HEK293 (cell line): Measurements from ENCODE around the gene PRKACB.

Source experiments
- CTCF ChIA-PET: fragments of 350-600 bp; formaldehyde crosslinking; extraction: SDS; loops from one replicate; lab custom pipeline; 2021; ENCODE audit warnings: antibody characterized with exemption; lab: Yijun Ruan, JAX
- POLR2A ChIA-PET: fragments of 300-600 bp; formaldehyde crosslinking; extraction: SDS; loops from one replicate; lab custom pipeline; 2020; ENCODE audit warnings: antibody characterized with exemption, inconsistent platforms; lab: Yijun Ruan, JAX
- H3K27ac ChIP-seq: fragments of 200-500 bp; sonication (Bioruptor generic); 2 replicates; pipeline ENCODE4 v1.5.1; 2014; ENCODE audit warnings: low read depth, low read length, control low read depth, inconsistent platforms; ENCODE audit errors: extremely low read depth
- H3K36me3 ChIP-seq, 2 experiments: fragments of 200-500 bp in 1 of 2; sonication (Bioruptor generic) in 1 of 2; 1 replicate in 1 of 2; 2 replicates in 1 of 2; pipeline ENCODE4 v1.5.1; 2014 to 2017; ENCODE audit warnings: inconsistent platforms in 2 of 2, low read length in 2 of 2; ENCODE audit not compliant: control insufficient read depth in 2 of 2, insufficient read depth in 1 of 2
- H3K4me1 ChIP-seq: fragments of 200-500 bp; sonication (Bioruptor generic); 2 replicates; pipeline ENCODE4 v1.5.1; 2014; ENCODE audit warnings: mild to moderate bottlenecking, low read length, inconsistent platforms; ENCODE audit not compliant: control insufficient read depth, insufficient read depth
- H3K4me3 ChIP-seq: 2 replicates; pipeline ENCODE4 v1.5.1; 2011; ENCODE audit warnings: low read depth, mild to moderate bottlenecking, control low read depth, low read length, moderate library complexity
- H3K9me3 ChIP-seq: fragments of 200-500 bp; sonication (Bioruptor generic); 2 replicates; pipeline ENCODE4 v1.5.1; 2014; ENCODE audit warnings: low read depth, low read length, inconsistent platforms; ENCODE audit not compliant: control insufficient read depth, insufficient read depth
- BCL11B ChIP-seq: fragments of 450-650 bp; formaldehyde crosslinking; IDR thresholded peaks from 2 replicates; pipeline ENCODE4 v1.5.1; 2016; ENCODE audit warnings: low read depth, missing biosample characterization, missing genetic modification characterization
- GLIS2 ChIP-seq: fragments of 450-650 bp; formaldehyde crosslinking; IDR thresholded peaks from 2 replicates; pipeline ENCODE4 v1.5.1; 2016; ENCODE audit warnings: missing biosample characterization, missing genetic modification characterization
- HIC1 ChIP-seq: fragments of 450-650 bp; formaldehyde crosslinking; IDR thresholded peaks from 2 replicates; pipeline ENCODE4 v1.5.1; 2016; ENCODE audit warnings: missing biosample characterization, missing genetic modification characterization
- IKZF3 ChIP-seq: fragments of 450-650 bp; IDR thresholded peaks from 2 replicates; pipeline ENCODE4 v1.5.0; 2018; ENCODE audit warnings: missing biosample characterization, mild to moderate bottlenecking, missing genetic modification characterization, moderate library complexity
- KLF16 ChIP-seq: fragments of 450-650 bp; formaldehyde crosslinking; IDR thresholded peaks from 2 replicates; pipeline ENCODE4 v1.5.1; 2017; ENCODE audit warnings: missing biosample characterization, missing genetic modification characterization
- OVOL3 ChIP-seq: fragments of 450-650 bp; formaldehyde crosslinking; IDR thresholded peaks from 2 replicates; pipeline ENCODE4 v1.5.1; 2016; ENCODE audit warnings: missing biosample characterization, missing genetic modification characterization
- SCRT2 ChIP-seq: fragments of 450-650 bp; formaldehyde crosslinking; IDR thresholded peaks from 2 replicates; pipeline ENCODE4 v1.5.1; 2016; ENCODE audit warnings: missing biosample characterization, missing genetic modification characterization
- SETDB1 ChIP-seq: IDR thresholded peaks from one replicate; pipeline ENCODE4 v1.6.1; 2017; ENCODE audit warnings: mild to moderate bottlenecking, low read length, moderate library complexity, mixed read lengths; ENCODE audit not compliant: insufficient read length
- TSHZ1 ChIP-seq: fragments of 450-650 bp; formaldehyde crosslinking; IDR thresholded peaks from 2 replicates; pipeline ENCODE4 v1.5.1; 2016; ENCODE audit warnings: missing biosample characterization, missing genetic modification characterization, borderline replicate concordance
- ZBTB8A ChIP-seq: fragments of 450-650 bp; formaldehyde crosslinking; IDR thresholded peaks from 2 replicates; pipeline ENCODE4 v1.5.1; 2016; ENCODE audit warnings: missing biosample characterization, missing genetic modification characterization
- ZEB2 ChIP-seq: fragments of 450-650 bp; formaldehyde crosslinking; IDR thresholded peaks from 2 replicates; pipeline ENCODE4 v1.5.1; 2016; ENCODE audit warnings: missing biosample characterization, missing genetic modification characterization
- ZFHX2 ChIP-seq: fragments of 450-650 bp; formaldehyde crosslinking; conservative IDR thresholded peaks from 2 replicates; pipeline ENCODE4 v1.5.1; 2016; ENCODE audit warnings: missing biosample characterization, missing genetic modification characterization
- ZIC2 ChIP-seq: fragments of 450-650 bp; formaldehyde crosslinking; IDR thresholded peaks from 2 replicates; pipeline ENCODE4 v1.5.1; 2016; ENCODE audit warnings: missing biosample characterization, missing genetic modification characterization
- ZNF2 ChIP-seq: fragments of 450-650 bp; formaldehyde crosslinking; IDR thresholded peaks from 2 replicates; pipeline ENCODE4 v1.5.1; 2016; ENCODE audit warnings: missing biosample characterization, missing genetic modification characterization
- ZNF214 ChIP-seq: fragments of 450-650 bp; formaldehyde crosslinking; IDR thresholded peaks from 2 replicates; pipeline ENCODE4 v1.5.1; 2017; ENCODE audit warnings: missing biosample characterization, mild to moderate bottlenecking, missing genetic modification characterization, borderline replicate concordance
- ZNF221 ChIP-seq: fragments of 450-650 bp; formaldehyde crosslinking; IDR thresholded peaks from 2 replicates; pipeline ENCODE4 v1.5.1; 2017; ENCODE audit warnings: missing biosample characterization, missing genetic modification characterization, borderline replicate concordance
- ZNF266 ChIP-seq: fragments of 450-650 bp; formaldehyde crosslinking; IDR thresholded peaks from 2 replicates; pipeline ENCODE4 v1.5.1; 2016; ENCODE audit warnings: missing biosample characterization, missing genetic modification characterization, low read depth
- ZNF37A ChIP-seq: fragments of 450-650 bp; IDR thresholded peaks from 2 replicates; pipeline ENCODE4 v1.5.1; 2018; ENCODE audit warnings: missing biosample characterization, missing genetic modification characterization
- ZNF416 ChIP-seq: fragments of 450-650 bp; formaldehyde crosslinking; IDR thresholded peaks from 2 replicates; pipeline ENCODE4 v1.5.1; 2016; ENCODE audit warnings: missing biosample characterization, missing genetic modification characterization
- ZNF510 ChIP-seq: fragments of 450-650 bp; formaldehyde crosslinking; IDR thresholded peaks from 2 replicates; pipeline ENCODE4 v1.5.1; 2018; ENCODE audit warnings: mild to moderate bottlenecking, missing genetic modification characterization, missing biosample characterization; ENCODE audit not compliant: insufficient replicate concordance
- ZNF560 ChIP-seq: fragments of 450-650 bp; formaldehyde crosslinking; IDR thresholded peaks from 2 replicates; pipeline ENCODE4 v1.5.1; 2017; ENCODE audit warnings: missing biosample characterization, missing genetic modification characterization, borderline replicate concordance
- ZNF623 ChIP-seq: fragments of 450-650 bp; formaldehyde crosslinking; IDR thresholded peaks from 2 replicates; pipeline ENCODE4 v1.5.1; 2016; ENCODE audit warnings: missing biosample characterization, missing genetic modification characterization
- ZNF670 ChIP-seq: fragments of 450-650 bp; formaldehyde crosslinking; IDR thresholded peaks from 2 replicates; pipeline ENCODE4 v1.5.1; 2016; ENCODE audit warnings: missing biosample characterization, missing genetic modification characterization, low read depth
- ZNF768 ChIP-seq: fragments of 450-650 bp; formaldehyde crosslinking; IDR thresholded peaks from 2 replicates; pipeline ENCODE4 v1.5.1; 2018; ENCODE audit warnings: missing biosample characterization, mild to moderate bottlenecking, missing genetic modification characterization
- ZNF777 ChIP-seq: fragments of 450-650 bp; formaldehyde crosslinking; IDR thresholded peaks from 2 replicates; pipeline ENCODE4 v1.5.1; 2017; ENCODE audit warnings: missing biosample characterization, missing genetic modification characterization, borderline replicate concordance
- ZSCAN30 ChIP-seq: fragments of 450-650 bp; IDR thresholded peaks from 2 replicates; pipeline ENCODE4 v1.5.1; 2018; ENCODE audit warnings: missing biosample characterization, mild to moderate bottlenecking, missing genetic modification characterization, moderate library complexity

Gene PRKACB

GRCh38 chr1:84259376-84259775 is 115.3 kb downstream of the PRKACB start:
- Histone ChIP-seq H3K4me3 (no peak overlapping the region), H3K27ac (no peak overlapping the region)
- CTCF ChIA-PET = no interaction called here
- TF ChIP-seq ZNF768 (tag by site-specific recombination) = no peak
- TF ChIP-seq ZIC2 = peak; percentile 93
- no peak for TF ChIP-seq SETDB1
- TF ChIP-seq, all 188 proteins: peak for 1
- POLR2A ChIA-PET = no interaction called here
- Histone ChIP-seq H3K36me3 (no peaks in the 10 kb centered on the region), H3K9me3 (no peaks in the 10 kb centered on the region), H3K4me1 (no peaks in the 10 kb centered on the region)

DNA sequence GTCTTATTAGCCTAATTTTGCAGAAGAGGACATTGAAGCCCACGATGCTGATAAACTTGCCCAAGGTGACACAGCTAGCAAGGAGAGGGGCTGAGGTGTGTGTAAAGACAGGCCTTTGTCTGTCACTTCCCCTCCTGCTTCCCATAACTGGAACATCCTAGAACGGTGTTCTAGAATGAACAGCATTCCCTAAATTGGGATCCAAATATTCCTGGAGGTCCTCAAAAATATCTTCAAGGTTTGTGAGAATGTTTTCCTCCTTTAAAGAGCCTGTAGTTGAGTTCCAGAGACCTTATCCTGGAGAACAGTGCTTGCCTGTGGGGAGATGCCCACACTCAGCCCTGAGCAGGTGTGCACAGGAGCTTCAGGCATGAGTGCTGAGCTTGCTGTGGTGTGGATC is 115.9 kb downstream of the PRKACB start:
- CTCF ChIA-PET = no interaction called here
- H3K4me1 ChIP-seq = no peaks in the 10 kb centered on the region
- no peak overlapping the region for H3K27ac ChIP-seq
- no peaks in the 10 kb centered on the region for H3K9me3 ChIP-seq
- H3K36me3 ChIP-seq = no peaks in the 10 kb centered on the region
- TF ChIP-seq ZNF214 (tag by site-specific recombination) (peak; percentile 97), ZNF560 (no peak)
- no peak overlapping the region for H3K4me3 ChIP-seq
- POLR2A ChIA-PET = no interaction called here

DNA sequence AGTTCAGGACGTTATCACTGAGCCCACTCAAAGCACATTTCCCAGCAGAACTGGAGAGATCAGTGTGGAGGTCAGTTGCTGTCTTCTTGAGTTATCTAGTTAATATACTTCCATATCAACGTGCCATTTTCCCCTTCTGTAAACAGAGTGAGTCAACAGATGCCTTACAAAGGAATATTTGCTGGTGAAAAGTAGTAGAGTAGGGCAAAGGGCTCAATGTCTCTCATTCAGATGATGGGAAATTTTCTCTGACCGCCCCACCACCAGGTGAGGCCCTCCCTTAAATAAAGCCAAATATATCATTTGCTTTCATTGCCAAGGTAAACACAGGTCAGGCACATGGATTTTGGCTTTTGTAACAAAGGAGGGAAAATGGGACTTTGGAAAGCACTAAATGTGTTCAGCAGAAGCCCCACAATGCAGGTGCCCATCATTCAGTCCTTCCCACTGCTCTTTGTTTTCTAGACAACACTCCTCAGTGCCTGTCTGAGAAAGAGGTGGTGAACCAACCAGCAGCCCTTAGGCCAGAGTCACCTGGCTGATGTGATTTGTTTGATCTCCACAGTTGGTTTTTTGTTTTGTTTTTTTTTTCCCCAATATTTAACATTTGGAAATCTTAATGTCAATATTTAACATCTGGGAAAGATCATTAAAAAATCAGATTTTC is 116.9 kb downstream of the PRKACB start:
- no peak for TF ChIP-seq ZBTB8A (tag by site-specific recombination)
- TF ChIP-seq KLF16 (tag by site-specific recombination) = no peak
- TF ChIP-seq ZFHX2 (tag by site-specific recombination) = no peak
- TF ChIP-seq ZNF623 = no peak
- no peak for TF ChIP-seq ZNF37A (tag by site-specific recombination)
- TF ChIP-seq SCRT2 = no peak
- no peak for TF ChIP-seq ZNF670 (tag by site-specific recombination)
- TF ChIP-seq OVOL3 (tag by site-specific recombination) = no peak
- no peak for TF ChIP-seq GLIS2
- no peak for TF ChIP-seq HIC1 (tag by site-specific recombination)
- TF ChIP-seq ZNF2 (tag by site-specific recombination) = no peak
- no peak for TF ChIP-seq ZNF768 (tag by site-specific recombination)
- no peak for TF ChIP-seq IKZF3 (tag by site-specific recombination)
- no peak for TF ChIP-seq ZEB2 (tag by site-specific recombination)
- TF ChIP-seq ZNF221 = no peak
- Histone ChIP-seq H3K36me3 (no peaks in the 10 kb centered on the region), H3K27ac (no peak overlapping the region), H3K4me3 (no peak overlapping the region), H3K9me3 (no peaks in the 10 kb centered on the region), H3K4me1 (no peaks in the 10 kb centered on the region)
- POLR2A ChIA-PET = no interaction called here
- CTCF ChIA-PET = no interaction called here

DNA sequence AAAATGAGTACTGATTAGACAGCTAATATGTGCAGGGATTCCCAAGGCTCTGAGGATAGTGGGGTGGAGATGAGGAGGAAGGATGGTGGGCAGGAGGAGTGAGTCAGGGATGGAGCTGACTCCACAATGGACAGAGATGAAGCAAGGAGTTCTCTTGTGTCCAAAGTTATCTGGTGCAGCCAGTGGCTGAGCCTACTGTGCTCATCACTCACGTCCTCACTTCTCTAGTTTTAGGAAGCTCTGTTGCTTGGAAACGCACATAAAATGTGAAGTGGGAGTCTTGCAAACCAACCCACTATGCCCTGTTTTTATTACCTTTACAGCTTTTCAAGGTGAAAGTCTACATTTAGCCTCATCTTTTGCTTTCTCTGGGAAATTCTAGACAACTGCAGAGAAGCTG is 120.9 kb downstream of the PRKACB start:
- ChIA-PET POLR2A (no interaction called here), CTCF (no interaction called here)
- TF ChIP-seq ZNF777 (tag by site-specific recombination) = no peak
- TF ChIP-seq BCL11B (tag by site-specific recombination) = no peak
- TF ChIP-seq TSHZ1 (tag by site-specific recombination) = no peak
- TF ChIP-seq ZNF416 (tag by site-specific recombination) = no peak
- TF ChIP-seq ZSCAN30 (tag by site-specific recombination) = no peak
- TF ChIP-seq ZNF266 = no peak
- no peak for TF ChIP-seq ZNF510

More for the DNA sequence above, 120.9 kb downstream of the PRKACB start:
- Histone ChIP-seq H3K36me3 (no peaks in the 10 kb centered on the region), H3K27ac (no peak overlapping the region), H3K9me3 (no peaks in the 10 kb centered on the region), H3K4me3 (no peak overlapping the region), H3K4me1 (no peaks in the 10 kb centered on the region)
